NCI-H2196 (cell line): ENCODE results near the gene ARHGAP44.

Experiments
- DNase-seq: peaks from one replicate; lab custom pipeline; 2025; ENCODE audit not compliant: unreplicated experiment; lab: John Stamatoyannopoulos, UW

ARHGAP44 gene

GRCh38 chr17:12990926-12991325 lies 201.6 kb downstream of the ARHGAP44 start:
- no peak for DNase-seq

GRCh38 chr17:12992676-12993075 lies 203.4 kb downstream of the ARHGAP44 start:
- DNase-seq, result no peak

DNA sequence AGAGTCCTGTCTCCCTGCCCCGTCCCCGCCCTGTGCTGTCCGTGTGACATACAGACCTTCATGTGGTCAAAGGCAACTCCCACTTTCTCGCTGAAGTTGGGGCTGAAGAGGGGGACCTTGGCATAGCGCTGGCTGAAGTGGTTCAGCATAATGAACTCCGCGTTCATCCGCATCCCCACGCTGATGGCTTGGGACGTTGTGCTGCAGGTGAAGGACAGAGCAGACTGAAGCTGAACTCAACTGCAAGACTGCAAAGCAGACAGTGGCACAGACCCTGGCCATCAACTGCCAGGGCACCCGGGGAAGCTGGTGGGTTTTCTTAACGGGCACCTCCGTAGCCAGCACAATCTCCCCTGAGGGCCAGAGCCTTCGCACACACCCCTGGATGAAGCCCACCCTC lies 204.3 kb downstream of the ARHGAP44 start:
- DNase-seq, result no peak

GRCh38 chr17:12994341-12995074 lies 205.2 kb downstream of the ARHGAP44 start:
- DNase-seq, result no peak

- no peak for DNase-seq
These were observed 206.0 kb downstream of the ARHGAP44 start for GRCh38 chr17:12995106-12995895.

DNA sequence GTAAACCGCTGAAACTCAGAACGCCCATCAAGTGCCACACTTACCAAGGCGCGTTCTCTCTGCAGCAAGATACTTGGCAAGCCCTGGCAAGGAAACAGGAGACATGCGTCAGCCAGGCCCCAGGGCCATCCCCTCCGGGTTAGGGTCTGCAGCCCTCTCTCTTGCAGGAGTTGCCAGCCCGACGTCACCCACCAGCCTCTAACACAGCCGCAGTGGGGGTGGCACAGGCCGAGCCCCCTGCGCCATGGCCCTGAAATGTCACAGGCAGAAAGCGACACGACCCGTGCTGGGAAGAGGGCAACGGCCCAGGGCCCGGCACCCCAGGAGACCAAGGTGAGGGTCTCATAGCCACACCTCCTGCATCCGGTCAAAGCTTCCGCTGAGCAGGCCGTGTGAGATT lies 206.6 kb downstream of the ARHGAP44 start:
- no peak for DNase-seq

DNA sequence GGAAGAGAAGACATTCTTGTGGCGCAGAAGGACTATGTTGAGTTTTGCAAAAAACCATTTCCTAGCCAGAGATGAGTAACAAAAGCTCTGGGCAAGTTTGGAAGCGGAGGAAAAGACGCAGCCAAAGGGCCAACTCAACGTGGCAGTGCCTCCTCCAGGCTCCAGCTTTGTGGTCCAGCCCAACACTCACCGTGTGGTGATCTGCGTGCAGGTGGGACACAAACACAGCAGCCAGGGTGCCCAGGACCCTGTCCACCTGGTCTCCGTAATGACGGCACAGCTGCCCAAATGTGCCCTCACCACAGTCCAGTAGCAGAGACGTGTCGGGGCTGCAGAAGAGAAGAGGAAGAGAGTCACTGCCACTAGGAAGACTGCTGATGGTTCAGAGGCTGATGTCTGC lies 207.1 kb downstream of the ARHGAP44 start:
- no peak for DNase-seq

- no peak for DNase-seq
These were observed 207.6 kb downstream of the ARHGAP44 start for GRCh38 chr17:12996941-12997340.

DNA sequence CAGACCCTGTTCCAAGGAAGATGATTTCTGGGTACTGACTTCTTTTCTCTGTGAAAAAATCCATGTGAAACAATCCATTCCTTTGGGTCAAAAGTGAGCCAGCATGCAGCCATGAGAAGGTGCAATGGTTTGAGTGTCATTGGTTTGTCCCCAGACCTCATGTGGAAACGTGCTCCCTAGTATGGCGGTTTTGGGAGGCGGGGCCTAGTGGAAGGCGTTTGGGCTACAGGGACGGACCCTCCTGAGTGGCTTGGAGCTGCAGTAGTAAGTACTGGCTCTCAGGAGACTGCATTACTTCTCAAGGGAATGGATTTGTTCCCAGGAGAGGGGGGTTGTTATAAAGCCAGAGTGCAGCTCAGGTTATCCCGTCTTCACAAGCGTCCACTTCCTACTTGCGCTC lies 209.2 kb downstream of the ARHGAP44 start:
- no peak for DNase-seq

- DNase-seq, result no peak
These were observed 209.6 kb downstream of the ARHGAP44 start for GRCh38 chr17:12998874-12999273.

- DNase-seq, result no peak
These were observed 211.3 kb downstream of the ARHGAP44 start for GRCh38 chr17:13000561-13000960.

DNA sequence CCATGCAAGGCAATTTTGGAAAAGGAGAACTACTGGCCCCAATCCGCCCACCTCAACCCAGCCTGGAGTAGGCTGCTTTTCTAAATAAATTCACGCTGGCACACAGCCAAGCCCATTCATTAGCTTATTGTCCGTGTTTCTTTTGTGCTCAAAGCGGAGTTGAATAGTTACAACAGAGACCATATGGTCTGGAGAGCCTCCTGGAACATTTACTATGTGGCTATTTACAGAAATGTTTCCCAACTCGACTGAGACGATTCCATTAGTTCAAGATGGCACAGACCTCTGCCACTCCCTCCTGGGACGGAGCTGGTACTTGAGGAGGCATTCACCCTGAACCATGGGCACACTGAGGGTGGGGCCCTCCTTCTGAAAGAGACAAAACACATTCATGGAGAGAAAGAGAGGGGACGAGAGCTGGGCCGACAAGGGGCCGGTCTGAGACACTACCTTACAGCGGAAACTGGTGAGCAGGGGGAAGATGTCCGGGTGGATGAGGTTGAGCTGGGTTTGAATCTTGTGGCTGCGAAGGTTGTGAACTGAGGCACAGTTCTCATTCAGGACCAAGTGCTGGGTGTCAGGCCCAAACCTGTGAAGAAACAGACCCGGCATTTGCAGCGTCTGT lies 212.8 kb downstream of the ARHGAP44 start:
- no peak for DNase-seq

DNA sequence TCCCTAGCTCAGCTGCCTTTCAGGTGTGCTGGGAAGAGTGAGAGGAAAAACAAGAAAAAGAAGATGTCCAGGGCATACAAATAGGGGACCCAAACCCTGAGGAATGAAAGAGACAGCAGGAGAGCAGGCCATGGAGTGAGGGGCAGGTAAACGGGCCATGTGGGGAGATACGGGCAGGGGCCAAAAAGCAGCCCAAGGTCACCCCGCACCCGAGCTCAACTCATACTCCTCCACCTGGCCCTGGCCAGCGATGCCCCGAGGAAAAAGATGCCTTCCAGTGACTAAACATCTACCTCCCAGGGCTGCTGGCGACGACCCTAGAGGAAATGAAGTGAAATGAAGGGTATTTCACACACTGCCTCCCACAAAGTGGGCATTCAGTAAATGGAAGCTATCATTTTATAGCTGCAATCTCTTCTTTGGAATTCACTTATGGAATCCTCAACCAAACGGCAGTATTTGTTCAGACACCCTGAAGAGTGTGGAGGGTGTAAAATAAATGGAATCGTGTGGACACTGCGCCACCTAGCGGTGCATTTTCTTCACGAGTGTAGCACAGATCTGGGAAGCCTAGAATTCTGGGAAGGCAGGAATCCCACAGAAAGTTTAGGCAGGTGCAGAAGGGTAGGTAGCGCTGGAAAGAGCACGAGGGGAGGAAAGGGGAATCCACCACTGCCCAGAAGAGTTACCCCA lies 213.6 kb downstream of the ARHGAP44 start:
- peak; percentile 52 for DNase-seq

- no peak for DNase-seq
These were observed 214.2 kb downstream of the ARHGAP44 start for GRCh38 chr17:13003454-13003851.

DNA sequence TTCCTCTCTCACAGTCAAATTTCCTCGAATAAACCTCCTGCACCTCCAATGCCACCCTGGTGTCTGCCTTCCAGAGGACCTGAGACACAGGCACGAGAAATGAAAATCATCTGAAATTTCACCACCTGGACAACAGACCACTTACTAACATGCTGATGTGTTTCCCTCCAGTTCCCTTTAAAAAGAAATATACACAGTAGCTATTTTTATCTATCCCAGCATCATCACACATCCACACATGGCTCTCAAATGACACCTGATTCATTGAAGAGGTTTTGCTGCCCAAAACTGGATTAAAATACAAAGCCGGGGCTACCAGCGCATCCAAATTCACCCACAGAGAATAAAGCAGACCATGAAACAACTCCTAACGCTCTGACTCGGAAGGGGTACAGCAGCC lies 214.6 kb downstream of the ARHGAP44 start:
- no peak for DNase-seq

DNA sequence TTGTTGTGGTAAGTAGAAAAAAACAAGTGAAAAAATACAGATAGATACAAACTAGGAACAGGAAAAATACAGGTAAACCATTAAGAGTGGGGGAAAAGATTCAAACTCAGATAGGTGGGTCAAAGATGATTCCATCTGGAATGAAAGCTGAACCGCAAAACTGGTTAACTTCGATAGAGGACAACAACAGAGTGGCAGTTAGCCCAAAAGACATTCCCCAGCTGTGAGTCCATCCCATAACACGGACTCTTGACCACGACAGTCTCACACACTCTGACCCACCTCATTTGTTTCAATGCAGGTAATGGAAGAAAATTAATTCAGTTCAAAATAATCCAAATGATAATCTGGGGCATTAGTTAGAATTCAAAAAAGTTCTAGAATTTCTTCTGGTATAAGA lies 215.0 kb downstream of the ARHGAP44 start:
- DNase-seq, result no peak

DNA sequence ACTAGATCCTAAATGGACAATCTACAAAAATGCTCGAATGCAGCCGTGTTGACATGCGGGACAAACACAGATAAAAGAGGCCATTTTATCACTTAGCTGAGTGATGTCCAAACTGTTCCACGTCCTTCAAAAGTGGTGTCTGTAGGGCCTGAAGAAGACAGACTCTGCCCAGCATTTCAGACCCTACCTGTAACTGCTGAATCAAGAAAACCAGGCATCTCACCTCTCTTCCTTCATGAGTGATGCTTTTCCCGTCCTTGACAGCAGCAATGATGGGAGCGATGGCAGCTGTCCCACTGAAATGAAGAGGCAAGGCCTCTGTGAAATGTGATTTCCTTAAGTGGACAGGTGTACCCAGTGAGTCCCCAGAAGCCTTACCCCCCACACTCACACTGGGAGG lies 216.2 kb downstream of the ARHGAP44 start:
- no peak for DNase-seq

GRCh38 chr17:13008461-13008860 lies 219.2 kb downstream of the ARHGAP44 start:
- no peak for DNase-seq

- DNase-seq, result no peak
These were observed 221.7 kb downstream of the ARHGAP44 start for GRCh38 chr17:13010959-13011358.

DNA sequence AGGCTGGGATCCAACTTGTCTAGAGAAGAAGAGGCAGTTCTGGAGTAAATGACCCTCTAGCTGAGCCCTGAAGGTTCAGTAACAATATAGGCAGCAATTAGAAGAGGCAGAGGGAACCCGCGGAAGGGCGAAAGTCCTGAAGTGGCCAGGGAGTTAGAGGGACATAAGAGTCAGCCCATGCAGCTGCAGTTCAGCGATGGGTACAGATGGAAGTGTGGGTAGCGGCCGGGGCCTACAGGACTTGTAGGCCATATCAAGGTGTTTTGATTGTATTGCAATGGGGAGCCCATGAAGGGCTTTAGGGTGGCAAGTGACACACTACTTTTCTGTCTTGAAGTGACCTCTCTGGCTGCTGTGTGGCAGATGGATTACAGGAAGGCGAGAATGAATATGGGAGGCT lies 225.5 kb downstream of the ARHGAP44 start:
- DNase-seq, result no peak

DNA sequence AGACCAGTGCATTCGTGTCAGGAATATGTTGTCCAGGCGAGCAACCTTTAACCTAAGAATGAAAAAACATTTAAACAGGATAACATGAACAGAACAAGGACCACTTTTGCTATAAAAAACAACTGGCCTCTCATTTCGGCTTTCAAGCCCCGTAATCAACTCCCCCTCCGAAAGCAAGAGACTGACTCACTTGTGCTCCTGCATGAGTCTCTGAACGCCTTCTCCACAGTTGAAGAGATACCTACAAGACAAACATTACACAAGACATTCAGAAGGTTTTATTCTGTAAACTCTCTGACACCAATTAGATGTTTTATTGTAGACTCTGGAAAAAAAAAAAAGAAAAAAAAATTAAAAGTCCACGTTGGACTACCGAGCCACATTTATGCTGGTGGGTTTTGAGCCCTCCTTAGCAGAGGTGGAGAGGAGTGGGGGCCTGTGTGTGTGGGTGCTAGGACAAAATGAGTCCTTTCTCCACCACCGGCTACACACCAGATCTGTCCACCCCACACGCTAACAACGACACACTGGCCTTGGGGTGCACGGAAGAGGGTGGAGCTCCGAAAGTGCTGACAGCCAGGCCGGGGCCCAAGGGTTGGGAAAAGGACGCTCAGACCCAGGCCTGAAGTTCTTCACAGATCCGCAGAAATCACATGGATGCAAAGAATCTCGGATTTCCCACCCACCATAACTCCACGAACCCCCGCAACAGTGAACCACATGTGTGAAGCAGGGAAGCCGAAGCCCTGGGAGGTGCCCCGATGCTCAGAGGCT lies 227.8 kb downstream of the ARHGAP44 start:
- no peak for DNase-seq
